ENCODE data around the gene PHF19. TPM values are rescaled to one million over a fixed set of nuclear protein-coding genes. Genes with fewer than 3 reads are reported as not detected.

PHF19 gene
- 28.7 and 44.6 TPM in 2 replicates for total RNA-seq

GRCh38 chr9:120876842-120877240 is at the start of gene PHF19:
PHF19 (minus strand) TSS chr9:120877188; CDS start chr9:120874741, 2,447 bp downstream.

GRCh38 chr9:120926397-120926928 is 49.5 kb upstream of the PHF19 start, which contains the start of gene TRAF1:
TRAF1 (minus strand) TSS chr9:120926796; CDS start chr9:120926075, 721 bp downstream.

GRCh38 chr9:120842685-120843485 is 34.1 kb downstream of the PHF19 start, which contains the start of gene PSMD5:
PSMD5 (minus strand) TSS chr9:120842922; CDS start chr9:120842909, 13 bp downstream.

Other genes with a start within 250 kb of the PHF19 start
- 9.1 and 12.2 TPM in 2 replicates for gene MEGF9, start 162.7 kb downstream of the PHF19 start, total RNA-seq
- gene FBXW2, start 83.8 kb downstream of the PHF19 start, total RNA-seq: 35.6 and 43.3 TPM in 2 replicates
- 29.1 and 38.6 TPM in 2 replicates for gene PSMD5, start 34.3 kb downstream of the PHF19 start, total RNA-seq
- gene TRAF1, start 49.6 kb upstream of the PHF19 start, total RNA-seq: 1.3 and 4.5 TPM in 2 replicates
- 0.65 and 0.86 TPM in 2 replicates for gene C5, start 173.1 kb upstream of the PHF19 start, total RNA-seq
- gene CNTRL, start 197.8 kb upstream of the PHF19 start, total RNA-seq: 11.3 and 11.8 TPM in 2 replicates

Data from vein endothelial cell (primary cell).